Activated CD4-positive, alpha-beta T cell treated with anti-CD3 and anti-CD28 coated beads, Interleukin-2, Interleukin-6, amounts not matched to agents 100 ng/mL and 50 ng/mL, durations not matched to agents 16 hours and 8 hours (primary cell): ENCODE measurements around the gene SKOR1.

Experiments
- DNase-seq: peaks from one replicate; pipeline ENCODE4 v3.0.0-alpha.2; 2020

Gene SKOR1

DNA sequence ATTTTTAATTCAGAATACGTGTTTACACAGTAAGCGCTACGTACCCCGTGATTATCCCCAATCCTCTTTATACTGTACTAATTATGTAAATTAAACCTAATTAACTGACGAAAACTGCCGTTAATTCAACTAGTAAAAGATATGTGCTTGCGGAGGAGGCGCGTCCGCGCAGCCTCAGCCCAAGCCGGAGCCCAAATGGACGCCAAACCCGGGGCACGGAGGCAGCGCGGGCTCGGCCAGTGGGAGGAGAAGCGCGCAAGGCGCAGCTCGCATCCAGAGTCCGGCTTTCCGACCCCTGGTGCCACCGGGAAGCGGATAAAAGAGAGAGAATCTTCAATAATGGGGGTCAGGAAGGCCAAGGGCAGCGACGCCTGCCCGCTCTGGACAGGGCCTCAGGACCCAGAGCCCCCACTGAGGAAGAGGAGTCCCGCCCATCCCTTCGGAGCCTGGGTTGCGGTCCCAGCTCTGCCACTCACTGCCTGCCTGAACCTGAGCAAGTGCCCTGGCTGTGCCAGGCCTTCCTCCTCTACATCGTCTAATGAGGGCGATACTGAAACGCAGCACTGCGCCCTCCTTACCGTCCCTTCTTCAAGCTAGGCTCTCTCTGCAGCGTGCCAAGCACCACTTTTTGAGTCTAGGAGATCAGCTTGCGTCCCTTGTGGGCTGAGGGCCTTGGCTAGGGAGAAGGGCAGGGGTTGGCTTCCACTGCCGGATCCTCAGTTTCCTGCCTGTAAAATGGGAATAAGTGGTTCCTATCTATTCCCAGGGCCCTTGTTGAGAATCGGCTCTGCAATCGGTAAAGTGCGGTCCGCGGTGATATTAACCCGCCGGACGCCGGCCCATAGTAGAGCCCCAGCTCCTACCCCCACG lies 5.0 kb upstream of the SKOR1 start:
- DNase-seq = no peak

DNA sequence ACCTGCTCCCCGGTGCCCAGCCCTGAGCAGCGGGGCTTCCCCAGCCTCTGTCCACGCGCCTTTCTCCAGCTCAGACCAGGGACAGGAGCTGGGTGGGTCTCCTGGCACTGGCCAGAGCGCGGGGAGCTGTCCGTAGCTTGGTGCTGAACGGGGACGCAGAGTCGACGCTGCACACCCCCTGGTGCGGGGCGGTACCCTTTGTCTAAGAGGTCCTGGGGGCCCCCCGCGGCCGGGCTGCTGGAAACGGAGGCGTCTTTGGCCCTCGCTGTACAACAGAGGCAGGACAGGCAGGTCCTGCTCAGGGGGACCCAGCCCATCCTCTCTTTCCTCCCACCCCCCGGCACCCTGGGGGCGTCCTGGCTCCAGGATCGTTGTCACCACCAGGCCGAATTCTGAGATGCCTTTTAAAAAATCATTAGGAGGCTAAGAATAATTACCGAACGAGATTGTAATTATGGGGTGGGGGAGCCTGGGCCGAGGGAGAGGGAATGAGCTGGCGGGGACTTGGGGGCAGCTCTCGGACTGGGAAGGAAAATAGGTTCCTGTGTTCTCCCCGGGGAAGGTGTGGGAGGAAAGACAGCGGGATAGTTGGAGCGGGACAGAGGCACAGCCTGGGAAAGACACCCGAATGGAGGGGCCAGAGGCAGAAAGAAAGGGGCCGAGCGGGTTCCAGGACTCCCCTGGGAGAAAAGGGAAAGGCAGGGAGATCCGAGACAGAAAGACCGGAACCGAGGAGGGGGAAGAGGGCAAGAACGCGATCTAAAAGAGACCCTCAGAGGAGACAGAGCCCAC lies 4.1 kb upstream of the SKOR1 start:
- no peak for DNase-seq

DNA sequence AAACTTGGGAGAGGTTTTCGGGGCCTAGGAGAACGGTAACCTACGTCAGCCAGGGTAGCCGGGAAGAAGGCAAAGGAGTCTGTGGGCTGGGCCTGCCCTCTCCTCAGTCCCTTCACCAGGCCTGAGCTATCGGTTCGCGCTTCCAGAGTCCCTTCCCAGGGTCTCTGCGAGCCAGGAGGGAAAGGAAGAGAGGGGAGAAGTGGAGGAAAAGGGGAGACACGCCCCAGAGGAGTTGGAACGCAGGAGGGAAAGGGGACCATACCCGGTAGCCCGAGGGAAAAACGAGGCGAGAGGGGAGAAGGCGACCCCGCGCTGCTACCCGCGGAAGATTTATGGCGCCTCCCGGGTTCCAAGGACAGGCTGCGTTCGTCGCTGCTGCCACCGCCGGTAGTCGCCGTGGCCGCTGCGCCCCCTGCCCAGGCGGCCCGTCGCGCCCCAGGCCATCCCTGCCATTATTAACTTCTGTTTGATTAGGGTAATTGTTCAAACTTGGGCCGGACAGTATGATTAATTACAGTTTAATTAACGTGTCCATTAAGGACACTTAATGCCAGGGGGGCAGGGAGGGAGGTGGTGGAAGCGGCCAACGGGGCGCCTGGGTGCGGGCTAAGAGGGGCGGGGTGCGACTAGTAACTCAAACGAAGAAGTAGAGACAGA lies 3.4 kb upstream of the SKOR1 start:
- no peak for DNase-seq

DNA sequence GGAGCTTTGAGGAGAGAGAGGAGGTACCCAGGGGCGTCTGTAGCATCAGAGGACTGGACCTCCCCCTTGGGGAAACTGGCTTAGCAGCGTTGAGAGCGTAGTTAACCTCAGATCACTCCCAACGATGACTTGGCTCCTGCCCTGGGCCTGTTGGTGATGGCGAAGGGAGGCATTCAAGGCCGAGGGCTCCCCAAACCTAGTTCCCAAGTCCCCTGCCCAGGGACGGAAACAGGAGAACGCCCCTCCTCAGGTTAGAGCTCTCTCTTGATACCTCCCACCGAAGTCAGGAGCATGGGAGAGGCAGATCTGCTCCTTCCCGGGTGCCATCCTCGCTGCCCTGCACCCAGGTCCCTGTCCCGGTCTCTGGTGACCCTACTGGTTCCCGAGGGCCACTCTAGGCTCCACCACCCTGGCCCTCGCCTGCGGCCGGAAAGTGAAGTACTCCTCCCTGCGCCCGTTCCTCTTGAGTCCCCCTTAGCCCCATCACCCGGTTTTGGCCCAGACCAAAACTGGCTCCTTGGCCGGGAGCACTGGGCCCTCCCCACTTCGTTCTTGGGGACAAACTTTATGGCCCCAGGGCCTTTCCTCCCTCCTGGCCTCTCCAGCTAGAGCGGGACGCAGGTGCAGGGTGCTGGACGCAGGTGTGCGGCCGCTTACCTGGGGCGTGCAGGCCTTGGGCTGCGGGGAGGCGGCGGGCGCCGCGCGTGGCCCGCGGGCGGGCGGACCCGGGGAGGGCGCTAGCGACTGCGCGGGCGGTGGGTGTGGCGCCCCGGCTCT lies 2.6 kb upstream of the SKOR1 start:
- no peak for DNase-seq

DNA sequence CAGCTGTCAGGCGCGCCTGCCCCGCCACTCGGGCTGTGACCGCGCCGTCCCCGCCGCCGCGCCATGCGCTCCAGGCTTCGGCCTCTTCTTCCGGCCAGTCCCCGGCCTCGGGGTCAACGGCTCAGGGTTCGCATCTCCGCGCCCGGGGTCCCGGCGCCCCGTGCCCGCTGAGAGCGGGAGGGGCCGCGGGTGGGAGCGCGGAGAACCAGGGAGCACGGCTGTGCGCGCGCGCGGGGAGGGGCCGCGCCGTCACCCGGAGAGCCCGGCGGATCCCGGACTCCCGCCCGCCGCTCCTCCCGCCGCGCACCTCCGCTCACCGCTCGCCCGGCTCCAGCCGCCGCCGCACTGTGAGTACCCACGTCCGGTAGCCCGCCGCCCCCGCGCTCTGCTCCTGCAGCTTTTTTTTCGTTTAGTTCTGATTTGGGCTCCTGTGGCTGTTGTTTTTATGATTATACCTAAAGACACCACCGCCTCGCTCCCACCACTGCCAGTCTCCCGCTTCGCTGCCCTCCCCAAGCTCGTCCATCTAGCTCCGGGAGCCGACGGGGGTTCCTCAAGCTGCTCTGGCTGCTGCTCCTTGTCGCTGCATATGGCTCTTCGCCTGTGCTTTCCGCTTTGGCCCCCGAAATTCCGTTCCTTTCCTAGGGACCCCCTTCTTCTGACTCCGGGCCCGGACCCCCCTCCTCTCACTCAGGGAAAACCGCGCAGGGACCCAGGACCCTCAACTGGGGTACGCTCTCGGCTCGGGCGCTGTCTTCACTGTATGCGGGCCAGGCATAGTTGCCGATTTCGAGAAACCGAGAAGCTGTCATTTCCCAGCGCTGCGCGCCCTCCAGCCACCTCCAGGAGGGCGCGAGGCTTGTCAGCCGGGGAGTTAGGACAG lies 1.8 kb upstream of the SKOR1 start:
- DNase-seq = no peak

DNA sequence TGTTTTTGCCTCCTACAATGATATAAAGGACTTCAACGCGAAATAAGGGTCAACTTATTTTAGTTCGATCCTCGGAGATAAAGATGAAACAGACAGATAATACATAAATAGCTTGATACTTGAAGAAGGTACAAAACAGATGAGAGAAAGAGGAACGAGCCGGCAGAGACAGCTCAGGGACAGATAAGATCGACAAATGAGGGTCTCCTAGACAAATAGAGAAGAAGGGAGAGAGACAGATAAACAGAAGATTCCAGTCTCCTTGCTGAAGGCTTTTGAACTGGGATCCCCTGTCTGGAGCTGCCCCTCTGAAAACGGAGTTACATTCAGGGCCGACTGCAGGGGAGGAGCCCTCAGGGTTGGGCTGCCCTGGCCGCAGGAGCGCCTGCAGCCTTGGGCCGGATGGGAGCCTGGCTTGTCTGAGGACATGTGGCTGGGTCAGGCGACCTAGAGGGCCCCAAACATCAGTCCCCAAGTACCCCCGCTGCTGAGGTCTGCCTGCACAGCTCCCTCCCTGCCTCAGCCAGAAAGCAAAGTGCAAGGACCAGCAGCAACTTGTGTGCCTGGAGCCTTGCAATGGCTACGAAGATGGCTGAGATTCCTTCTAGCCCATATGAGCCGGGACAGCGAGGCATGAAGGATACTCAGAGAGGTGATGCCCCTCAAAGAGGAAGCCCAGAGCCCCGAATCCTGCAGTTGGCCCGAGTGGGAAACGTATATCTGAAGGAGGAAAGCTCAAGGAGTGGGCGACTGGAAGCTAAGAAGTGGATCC lies 926 bp upstream of the SKOR1 start:
- no peak for DNase-seq

DNA sequence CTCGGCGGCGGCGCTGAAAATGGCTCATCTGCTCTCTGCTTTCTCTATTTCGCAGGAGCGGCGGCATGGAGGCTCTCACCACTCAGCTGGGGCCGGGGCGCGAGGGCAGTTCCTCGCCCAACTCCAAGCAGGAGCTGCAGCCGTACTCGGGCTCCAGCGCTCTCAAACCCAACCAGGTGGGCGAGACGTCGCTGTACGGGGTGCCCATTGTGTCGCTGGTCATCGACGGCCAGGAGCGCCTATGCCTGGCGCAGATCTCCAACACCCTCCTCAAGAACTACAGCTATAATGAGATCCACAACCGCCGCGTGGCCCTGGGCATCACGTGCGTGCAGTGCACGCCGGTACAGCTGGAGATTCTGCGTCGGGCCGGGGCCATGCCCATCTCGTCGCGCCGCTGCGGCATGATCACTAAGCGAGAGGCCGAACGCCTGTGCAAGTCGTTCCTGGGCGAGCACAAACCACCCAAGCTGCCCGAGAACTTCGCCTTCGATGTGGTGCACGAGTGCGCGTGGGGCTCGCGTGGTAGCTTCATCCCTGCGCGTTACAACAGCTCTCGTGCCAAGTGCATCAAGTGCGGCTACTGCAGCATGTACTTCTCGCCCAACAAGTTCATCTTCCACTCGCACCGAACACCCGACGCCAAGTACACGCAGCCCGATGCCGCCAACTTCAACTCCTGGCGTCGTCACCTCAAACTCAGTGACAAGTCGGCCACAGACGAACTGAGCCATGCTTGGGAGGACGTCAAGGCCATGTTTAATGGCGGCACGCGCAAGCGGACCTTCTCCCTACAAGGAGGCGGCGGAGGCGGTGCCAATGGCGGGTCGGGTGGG lies 790 bp downstream of the SKOR1 start:
- no peak for DNase-seq

DNA sequence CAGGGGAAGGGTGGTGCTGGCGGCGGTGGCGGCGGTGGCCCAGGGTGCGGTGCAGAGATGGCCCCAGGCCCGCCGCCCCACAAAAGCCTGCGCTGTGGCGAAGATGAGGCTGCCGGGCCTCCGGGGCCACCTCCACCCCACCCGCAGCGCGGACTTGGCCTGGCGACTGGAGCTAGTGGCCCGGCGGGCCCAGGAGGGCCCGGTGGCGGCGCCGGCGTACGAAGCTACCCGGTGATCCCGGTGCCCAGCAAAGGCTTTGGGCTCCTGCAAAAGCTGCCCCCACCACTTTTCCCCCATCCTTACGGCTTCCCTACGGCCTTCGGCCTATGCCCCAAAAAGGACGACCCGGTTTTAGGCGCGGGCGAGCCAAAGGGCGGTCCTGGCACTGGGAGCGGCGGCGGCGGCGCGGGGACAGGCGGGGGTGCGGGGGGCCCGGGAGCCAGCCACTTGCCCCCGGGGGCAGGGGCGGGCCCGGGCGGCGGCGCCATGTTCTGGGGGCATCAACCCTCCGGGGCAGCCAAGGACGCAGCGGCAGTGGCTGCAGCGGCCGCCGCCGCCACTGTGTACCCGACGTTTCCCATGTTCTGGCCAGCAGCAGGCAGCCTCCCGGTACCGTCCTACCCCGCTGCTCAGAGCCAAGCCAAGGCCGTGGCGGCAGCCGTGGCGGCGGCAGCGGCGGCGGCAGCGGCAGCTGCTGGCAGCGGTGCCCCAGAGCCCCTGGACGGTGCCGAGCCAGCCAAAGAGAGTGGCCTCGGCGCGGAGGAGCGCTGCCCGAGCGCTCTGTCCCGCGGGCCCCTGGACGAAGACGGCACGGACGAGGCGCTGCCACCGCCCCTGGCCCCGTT lies 1.6 kb downstream of the SKOR1 start:
- no peak for DNase-seq

DNA sequence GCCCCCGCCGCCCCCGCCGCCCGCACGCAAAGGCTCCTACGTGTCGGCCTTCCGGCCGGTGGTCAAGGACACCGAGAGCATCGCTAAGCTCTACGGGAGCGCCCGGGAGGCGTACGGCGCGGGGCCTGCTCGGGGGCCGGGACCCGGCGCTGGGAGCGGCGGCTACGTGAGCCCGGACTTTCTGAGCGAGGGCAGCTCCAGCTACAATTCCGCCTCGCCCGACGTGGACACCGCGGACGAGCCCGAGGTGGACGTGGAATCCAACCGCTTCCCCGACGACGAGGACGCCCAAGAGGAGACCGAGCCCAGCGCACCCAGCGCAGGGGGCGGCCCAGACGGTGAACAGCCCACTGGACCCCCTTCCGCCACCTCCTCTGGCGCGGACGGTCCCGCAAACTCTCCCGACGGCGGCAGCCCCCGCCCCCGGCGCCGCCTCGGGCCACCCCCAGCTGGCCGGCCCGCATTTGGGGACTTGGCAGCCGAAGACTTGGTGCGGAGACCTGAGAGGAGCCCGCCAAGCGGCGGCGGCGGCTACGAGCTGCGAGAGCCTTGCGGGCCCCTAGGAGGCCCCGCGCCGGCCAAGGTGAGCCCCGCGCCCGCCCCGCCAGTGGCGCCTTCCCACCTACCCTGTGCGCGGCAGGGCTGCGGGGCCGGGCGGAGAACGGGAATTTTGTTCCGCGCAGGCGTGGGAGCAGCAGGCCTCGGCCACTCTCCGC lies 2.4 kb downstream of the SKOR1 start:
- no peak for DNase-seq

DNA sequence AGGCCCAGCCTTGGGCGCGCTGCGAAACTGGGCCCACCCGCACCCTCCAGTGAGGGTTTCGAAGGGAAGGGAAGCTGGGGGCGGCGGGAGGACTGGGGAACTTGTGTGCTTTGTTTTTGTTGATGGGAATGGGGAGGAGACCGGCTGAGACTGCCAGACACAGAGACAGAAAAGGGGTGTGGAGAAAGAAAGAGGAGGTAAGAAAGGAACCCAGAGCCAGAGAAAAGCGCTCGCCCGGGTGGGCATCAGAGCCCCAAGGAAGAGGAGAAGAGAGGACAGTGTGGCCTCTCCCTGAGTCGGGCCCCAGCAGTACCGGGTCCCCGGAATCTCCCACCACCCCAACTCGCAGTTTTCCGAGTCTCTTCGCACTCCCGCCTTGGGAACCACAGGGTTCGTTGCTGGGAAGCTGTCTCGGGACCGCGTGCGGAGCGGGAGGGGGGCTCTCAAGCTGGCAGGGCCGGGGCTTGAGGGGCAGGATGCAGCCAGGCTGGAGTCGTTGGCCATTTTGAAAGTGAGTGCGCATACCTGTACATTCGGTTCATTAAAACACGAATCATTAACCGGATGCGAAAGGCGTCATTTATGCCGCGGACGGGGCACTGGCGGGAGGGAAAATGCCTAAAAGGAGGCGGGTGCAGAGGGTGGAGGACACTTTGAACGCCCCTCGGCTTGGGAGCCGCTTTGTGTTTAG lies 3.1 kb downstream of the SKOR1 start:
- DNase-seq = no peak

DNA sequence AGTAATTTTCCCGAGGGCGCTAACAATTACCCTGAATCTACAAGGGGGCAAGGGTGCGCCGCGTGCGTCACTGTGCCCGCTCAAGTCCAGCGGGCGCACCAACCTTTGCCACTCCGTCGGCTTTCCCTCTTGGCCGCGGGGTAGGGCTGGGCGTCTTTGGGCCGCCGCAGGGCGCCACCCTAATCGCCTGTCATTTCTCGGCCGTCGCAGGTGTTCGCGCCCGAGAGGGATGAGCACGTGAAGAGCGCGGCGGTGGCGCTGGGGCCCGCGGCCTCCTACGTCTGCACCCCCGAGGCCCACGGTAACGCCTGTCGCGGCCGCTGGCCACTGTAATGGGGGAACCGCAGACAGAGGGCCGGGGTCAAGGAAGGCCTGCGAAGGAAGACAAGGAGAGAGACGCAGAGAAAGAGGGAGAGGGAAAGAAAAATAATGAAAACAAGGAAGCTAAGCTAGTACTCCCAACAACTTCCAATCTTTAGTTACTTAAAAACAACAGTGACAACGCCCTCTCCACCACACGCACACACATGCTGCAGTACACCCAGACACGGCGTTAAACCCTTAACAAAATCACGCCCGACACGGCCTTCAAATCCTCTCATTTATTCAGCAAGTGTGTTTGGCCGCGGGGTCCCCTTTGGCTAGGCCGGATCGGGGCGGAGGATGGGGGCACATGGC lies 3.8 kb downstream of the SKOR1 start:
- no peak for DNase-seq

DNA sequence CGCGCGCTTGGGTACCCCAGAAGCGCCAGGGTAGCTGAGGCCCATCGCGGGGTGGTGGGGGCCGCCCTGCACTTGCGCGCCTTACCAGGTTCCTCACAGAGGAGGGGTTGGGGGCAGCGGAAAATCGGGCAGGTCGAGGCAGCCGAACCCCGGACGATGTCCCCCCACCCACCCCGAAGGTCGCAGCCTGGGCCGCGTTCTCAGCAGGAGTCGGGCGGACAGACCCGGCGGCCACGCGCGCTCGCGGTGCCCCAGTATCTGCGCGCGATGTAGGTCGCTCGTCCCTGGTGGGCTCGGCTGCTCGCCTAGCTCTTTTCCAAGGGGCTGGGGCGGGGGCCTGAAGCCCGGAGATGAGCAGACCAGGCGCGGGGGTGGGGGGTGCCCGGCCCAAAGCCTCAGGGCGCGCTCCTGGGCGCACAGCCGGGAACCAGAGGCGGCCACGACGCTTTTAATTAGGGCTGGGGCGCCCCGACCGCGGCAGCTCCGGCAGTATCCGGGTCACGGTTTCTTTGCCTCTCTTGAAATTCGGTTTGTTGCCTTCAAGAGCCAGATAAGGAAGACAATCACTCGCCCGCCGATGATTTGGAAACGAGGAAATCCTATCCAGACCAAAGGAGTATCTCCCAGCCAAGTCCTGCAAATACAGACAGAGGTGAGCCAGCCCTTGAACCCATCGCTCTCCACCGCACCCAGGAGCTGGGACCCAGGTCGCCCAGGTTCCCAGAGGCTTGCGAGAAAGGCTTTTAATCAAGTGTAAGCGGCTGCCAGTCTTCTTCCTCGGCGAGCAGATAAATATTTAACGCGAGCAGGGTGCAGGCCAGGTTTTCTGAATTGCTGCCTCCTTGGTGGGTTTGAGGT lies 4.6 kb downstream of the SKOR1 start:
- no peak for DNase-seq

DNA sequence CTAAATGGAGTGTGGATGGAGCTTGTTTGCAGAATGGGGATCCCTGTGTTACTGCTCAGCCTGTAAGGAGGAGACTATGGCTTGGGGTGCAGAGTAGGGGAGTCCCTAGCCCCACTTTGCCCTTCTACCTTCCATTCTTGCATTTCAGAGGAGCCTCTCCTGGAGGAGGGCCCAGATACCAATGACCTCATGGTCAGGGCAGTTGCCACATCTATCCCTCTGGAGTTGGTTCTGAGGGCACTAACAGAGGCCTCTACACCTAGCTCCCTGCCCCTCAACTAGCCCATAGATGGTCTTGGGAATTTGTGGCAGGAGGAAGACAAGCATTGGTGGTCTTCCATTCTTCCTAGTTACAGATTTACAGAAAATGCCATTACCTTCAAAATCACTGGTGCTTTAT lies 6.1 kb downstream of the SKOR1 start:
- no peak for DNase-seq

DNA sequence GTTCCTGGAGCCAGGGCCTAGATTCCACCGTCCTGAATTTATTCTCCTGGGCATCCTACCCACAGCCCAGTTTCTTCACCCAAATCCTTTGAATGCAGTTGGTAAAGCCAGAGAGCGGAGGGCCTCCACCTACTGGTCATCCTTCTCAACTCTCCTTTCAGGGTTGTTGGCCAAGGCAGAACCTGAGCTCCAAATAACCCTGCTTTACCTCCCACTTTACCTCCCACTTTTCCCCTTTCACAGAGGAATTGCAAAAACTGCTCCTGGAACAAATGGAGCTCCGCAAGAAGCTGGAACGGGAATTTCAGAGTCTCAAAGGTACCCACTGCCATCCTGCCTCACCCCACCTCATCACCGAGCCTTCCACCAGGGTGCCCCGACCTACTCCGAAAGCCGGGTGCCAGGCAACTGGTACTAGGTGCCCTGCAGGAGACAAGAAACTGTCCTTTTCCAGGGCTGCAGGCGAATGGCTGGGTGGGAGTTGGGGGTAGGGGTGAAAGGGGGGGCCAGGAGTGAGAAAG lies 6.8 kb downstream of the SKOR1 start:
- DNase-seq = no peak

DNA sequence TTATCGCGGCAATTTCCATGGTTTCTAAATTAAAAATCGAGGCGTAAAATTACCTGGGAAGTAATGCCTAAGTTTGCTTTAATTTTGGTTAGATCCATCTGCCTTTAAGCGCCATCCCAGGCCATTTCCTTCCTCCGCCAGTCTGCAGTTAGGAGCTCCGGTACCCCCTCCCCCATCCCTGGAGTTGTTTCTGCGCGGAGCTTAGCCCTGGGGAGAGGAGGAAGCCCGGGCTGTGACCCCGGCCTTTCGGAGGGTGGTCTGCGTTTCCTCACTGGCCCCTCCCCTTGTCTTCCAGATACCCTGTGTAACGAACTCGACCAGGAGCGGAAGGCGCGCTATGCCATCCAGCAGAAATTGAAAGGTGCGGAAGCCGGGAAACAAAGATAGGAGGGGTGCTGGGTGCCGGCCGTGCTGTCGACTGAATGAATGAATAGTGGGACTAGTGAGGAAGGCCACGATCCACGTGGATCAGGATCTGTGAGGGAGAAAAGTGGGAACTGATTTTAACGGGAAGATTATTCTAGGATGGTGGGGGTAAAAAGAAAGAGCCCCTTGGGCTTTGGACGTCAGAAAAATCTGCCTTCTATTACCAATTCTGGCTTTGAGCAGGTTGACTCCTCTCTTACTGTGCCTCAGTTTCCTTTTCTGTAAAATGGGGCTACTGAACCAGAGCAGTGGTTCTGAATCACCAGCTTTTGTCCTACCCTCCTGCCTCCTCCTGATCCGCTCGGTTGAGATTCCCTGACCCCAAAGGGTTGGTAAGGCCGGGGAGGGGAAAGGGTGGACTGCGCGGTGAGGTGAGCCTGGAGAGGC lies 7.8 kb downstream of the SKOR1 start:
- DNase-seq = no peak
